ENCODE data around the gene ING5.

- TF ChIP-seq CTCF (IDR thresholded peaks at IDR 0.05) (no peak), POLR2A (IDR thresholded peaks at IDR 0.05) (no peak), EP300 (IDR thresholded peaks at IDR 0.05) (no peak)
Measured at GRCh38 chr2:241777170-241777685, 75.4 kb downstream of the ING5 start.
